Stomach smooth muscle (tissue), 2 donors: Measurements from ENCODE around the gene NUP35.

Source experiments
- H3K27ac ChIP-seq: one replicate; pipeline ENCODE4 v1.7.0; 2013; ENCODE audit warnings: mild to moderate bottlenecking, low read length, inconsistent platforms
- H3K27me3 ChIP-seq, 2 donors: one replicate each; pipeline ENCODE4 v1.7.0; 2013; ENCODE audit warnings: low read length in 2 of 2; ENCODE audit not compliant: insufficient read depth in 2 of 2, control insufficient read depth in 1 of 2
- H3K36me3 ChIP-seq, 2 donors: one replicate each; pipeline ENCODE4 v1.7.0; 2013; ENCODE audit warnings: low read length in 2 of 2; ENCODE audit not compliant: control insufficient read depth in 2 of 2, insufficient read depth in 2 of 2
- H3K4me1 ChIP-seq: one replicate; pipeline ENCODE4 v1.7.0; 2013; ENCODE audit warnings: low read length; ENCODE audit not compliant: control insufficient read depth, insufficient read depth
- H3K4me3 ChIP-seq, 2 donors: one replicate each; pipeline ENCODE4 v1.7.0; 2013; ENCODE audit warnings: low read length in 2 of 2
- H3K9ac ChIP-seq, 2 donors: one replicate each; pipeline ENCODE4 v1.7.0; 2013; ENCODE audit warnings: low read length in 2 of 2, mild to moderate bottlenecking in 1 of 2
- H3K9me3 ChIP-seq, 2 donors: one replicate each; pipeline ENCODE4 v1.7.0; 2013; ENCODE audit warnings: low read length in 2 of 2; ENCODE audit not compliant: control insufficient read depth in 2 of 2
- donor health status: healthy.
- donor health status: Pancreatic carcinoma.

NUP35 gene

GRCh38 chr2:183124222-183124956 lies at the start of gene NUP35:
NUP35 (plus strand) TSS chr2:183124443; CDS start chr2:183124458, 15 bp downstream.
- Histone ChIP-seq H3K9ac (peak within 1 kb of the TSS; percentile 82 to 91), H3K4me3 (peak within 1 kb of the TSS; percentile 88 to 98), H3K36me3 (no peaks in the 10 kb centered on the region), H3K27me3 (no peaks in the 10 kb centered on the region), H3K4me1 (no peaks in the 10 kb centered on the region), H3K27ac (peak within 1 kb of the TSS; percentile 66), H3K9me3 (no peaks in the 10 kb centered on the region)

DNA sequence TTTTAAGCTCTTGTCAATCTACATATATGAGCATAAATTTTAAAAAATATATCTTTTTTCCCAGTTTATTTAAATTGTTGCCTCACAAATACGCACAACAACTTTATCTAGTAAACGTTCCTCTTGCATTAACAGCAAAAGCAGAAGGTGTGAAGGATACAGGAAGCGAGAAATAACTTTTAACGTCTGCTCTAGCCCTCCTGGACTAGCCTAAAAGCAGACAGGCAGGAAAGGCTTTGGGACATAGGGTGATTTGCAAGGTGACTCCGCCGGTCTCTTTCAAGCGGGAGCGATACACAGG lies 46.1 kb upstream of the NUP35 start:
- Histone ChIP-seq H3K4me3 (peak overlapping the region; percentile 82 to 93), H3K9ac (peak overlapping the region; percentile 71 to 94), H3K27ac (peak overlapping the region; percentile 94), H3K27me3 (no peaks in the 10 kb centered on the region), H3K4me1 (peaks cover 4% of the 10 kb centered on the region), H3K9me3 (no peaks in the 10 kb centered on the region), H3K36me3 (no peaks in the 10 kb centered on the region)

DNA sequence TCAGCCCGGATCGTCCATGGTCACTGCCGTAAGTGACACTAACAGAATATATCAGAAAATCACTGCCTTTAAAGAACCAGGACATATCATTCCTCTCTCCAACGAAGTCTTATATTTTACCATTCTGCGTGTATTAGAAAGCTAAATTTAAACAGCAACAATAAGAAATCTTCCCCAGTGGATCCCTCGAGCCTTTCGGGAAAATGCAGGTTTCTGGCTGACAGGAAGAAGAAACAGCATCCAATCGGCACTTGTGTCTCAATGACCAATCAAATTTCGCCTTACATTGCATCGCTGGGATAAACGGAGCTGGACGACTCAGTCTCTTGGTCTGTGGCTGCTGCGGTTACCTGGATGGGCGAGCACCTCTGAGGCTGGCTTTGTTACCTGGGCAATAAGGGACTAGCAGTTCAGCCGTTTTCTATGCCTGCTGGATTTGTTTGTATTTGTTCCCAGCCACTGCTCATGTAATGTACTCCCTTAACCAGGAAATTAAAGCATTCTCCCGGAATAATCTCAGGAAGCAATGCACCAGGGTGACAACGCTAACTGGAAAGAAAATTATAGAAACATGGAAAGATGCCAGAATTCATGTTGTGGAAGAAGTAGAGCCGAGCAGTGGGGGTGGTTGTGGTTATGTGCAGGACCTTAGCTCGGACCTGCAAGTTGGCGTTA lies 45.6 kb upstream of the NUP35 start, which contains the start of gene DUSP19:
TSS of gene DUSP19 (plus strand) at position 284 of the 675 bp plus-strand sequence. CDS start at position 471, 187 bp downstream.
- no peaks in the 10 kb centered on the region for H3K36me3 ChIP-seq
- no peaks in the 10 kb centered on the region for H3K27me3 ChIP-seq
- H3K27ac ChIP-seq: peak within 1 kb of the TSS; percentile 94
- H3K9me3 ChIP-seq: no peaks in the 10 kb centered on the region
- peak within 1 kb of the TSS; percentile 71 to 94 for H3K9ac ChIP-seq
- H3K4me3 ChIP-seq: peak within 1 kb of the TSS; percentile 82 to 93
- peaks cover 4% of the 10 kb centered on the region for H3K4me1 ChIP-seq

GRCh38 chr2:183079139-183079775 lies 45.0 kb upstream of the NUP35 start:
- Histone ChIP-seq H3K9me3 (no peaks in the 10 kb centered on the region), H3K4me3 (peak overlapping the region; percentile 82 to 93), H3K27me3 (no peaks in the 10 kb centered on the region), H3K4me1 (peaks cover 4% of the 10 kb centered on the region), H3K36me3 (no peaks in the 10 kb centered on the region), H3K27ac (peak overlapping the region; percentile 94), H3K9ac (peak overlapping the region; percentile 71 to 94)

DNA sequence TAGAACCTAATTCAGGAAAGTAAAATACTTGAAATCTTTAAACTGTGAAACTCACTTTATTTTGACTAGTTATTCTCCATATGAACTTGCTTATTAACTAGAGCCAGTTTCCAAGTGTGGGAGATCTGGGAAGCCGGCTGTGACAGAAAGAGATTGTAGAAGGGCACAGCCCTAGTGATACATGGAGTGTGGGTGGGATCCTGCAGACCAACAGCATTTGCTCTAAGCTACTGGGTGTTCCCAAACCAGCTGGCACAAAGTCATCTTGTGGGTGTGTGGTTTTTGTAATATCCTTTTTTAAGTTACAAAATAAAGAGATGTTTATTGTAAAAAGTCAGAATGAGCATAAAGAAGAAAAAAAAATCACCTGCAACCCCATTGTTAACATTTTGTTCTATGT lies 42.3 kb upstream of the NUP35 start:
- Histone ChIP-seq H3K4me1 (peaks cover 4% of the 10 kb centered on the region), H3K4me3 (no peak overlapping the region), H3K27ac (no peak overlapping the region), H3K27me3 (no peaks in the 10 kb centered on the region), H3K36me3 (peaks cover 0 to 3% of the 10 kb centered on the region in 2 donors), H3K9me3 (no peaks in the 10 kb centered on the region), H3K9ac (no peak overlapping the region)

DNA sequence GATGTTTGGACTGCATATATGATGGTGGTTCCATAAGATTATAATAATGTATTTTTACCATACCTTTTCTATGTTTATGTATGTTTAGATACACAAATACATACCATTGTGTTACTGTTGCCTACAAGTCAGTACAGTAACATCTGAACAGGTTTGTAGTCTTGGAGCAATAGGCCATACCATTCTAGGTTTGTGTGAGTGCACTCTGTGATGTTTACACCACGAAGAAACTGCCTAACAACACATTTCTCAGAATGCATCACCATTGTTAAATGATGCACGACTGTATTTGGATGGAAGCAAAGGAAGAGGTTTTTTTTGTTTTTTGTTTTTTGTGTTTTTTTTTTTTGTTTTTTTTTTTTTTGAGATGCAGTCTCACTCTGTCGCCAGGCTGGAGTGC lies 36.2 kb upstream of the NUP35 start:
- no peaks in the 10 kb centered on the region for H3K4me1 ChIP-seq
- H3K4me3 ChIP-seq: no peak overlapping the region
- H3K9ac ChIP-seq: no peak overlapping the region
- no peak overlapping the region for H3K27ac ChIP-seq
- H3K27me3 ChIP-seq: no peaks in the 10 kb centered on the region
- peaks cover 0 to 3% of the 10 kb centered on the region in 2 donors for H3K9me3 ChIP-seq
- peaks cover 0 to 3% of the 10 kb centered on the region in 2 donors for H3K36me3 ChIP-seq

GRCh38 chr2:183089192-183089851 lies 34.9 kb upstream of the NUP35 start:
- peaks cover 3% of the 10 kb centered on the region for H3K4me1 ChIP-seq
- no peak overlapping the region for H3K4me3 ChIP-seq

DNA sequence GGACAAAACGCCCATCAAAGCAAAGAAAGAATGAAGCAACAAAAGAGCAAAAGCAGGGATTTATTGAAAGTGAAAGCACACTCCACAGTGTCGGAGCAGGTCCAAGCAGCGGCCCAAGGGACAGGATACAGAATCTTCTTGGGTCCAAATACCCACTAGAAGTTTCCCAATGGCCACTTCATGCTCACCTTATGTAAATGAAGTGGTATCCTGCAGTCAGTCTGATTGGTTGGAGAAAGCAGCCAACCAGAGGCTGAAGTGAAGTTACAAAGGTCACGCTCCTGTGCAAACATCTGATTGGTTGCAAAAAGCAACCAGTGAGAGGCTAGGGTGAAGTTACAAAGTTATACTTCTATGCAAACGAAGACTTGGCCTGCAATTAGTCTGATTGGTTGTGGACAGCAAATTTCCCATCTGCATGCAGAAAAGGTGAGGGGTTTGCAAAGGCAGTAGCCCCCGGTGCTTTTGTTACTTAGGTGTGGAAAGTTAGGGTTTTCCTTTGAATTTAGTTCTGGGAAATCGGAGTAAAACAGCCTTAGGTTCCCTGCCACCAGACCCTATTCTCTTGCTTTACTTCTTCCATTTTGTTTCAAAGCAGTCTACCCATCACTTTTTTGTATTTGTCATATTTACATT lies 32.8 kb upstream of the NUP35 start:
- no peak overlapping the region for H3K9ac ChIP-seq
- no peak overlapping the region for H3K4me3 ChIP-seq
- H3K27me3 ChIP-seq: no peaks in the 10 kb centered on the region
- no peak overlapping the region for H3K27ac ChIP-seq
- H3K9me3 ChIP-seq: peaks cover 0 to 3% of the 10 kb centered on the region in 2 donors
- peaks cover 5% of the 10 kb centered on the region for H3K4me1 ChIP-seq
- H3K36me3 ChIP-seq: peaks cover 0 to 3% of the 10 kb centered on the region in 2 donors

More at GRCh38 chr2:183089192-183089851, 34.9 kb upstream of the NUP35 start:
- Histone ChIP-seq H3K9ac (no peak overlapping the region), H3K9me3 (peaks cover 0 to 3% of the 10 kb centered on the region in 2 donors), H3K27ac (no peak overlapping the region), H3K36me3 (peaks cover 0 to 3% of the 10 kb centered on the region in 2 donors), H3K27me3 (no peaks in the 10 kb centered on the region)

DNA sequence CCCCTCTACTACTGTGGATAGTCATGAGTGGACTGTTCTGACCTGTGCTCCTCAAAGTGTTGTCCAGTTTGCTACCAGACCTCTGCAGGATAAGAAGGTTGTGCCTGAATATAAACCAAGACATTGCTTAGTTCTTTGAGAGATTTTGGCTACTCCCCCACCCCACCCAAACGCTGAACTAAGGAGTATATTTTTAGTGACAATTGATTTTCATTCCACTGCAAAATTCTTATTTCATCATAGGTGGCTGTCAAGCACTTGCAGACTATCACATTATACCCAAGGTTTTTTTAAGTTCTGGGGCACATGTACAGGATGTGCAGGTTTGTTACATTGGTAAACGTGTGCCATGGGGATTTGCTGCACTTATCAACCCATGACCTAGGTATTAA lies 32.3 kb upstream of the NUP35 start:
- Histone ChIP-seq H3K4me1 (peaks cover 5% of the 10 kb centered on the region), H3K4me3 (no peak overlapping the region), H3K27ac (no peak overlapping the region), H3K27me3 (no peaks in the 10 kb centered on the region), H3K9ac (no peak overlapping the region), H3K9me3 (peaks cover 0 to 3% of the 10 kb centered on the region in 2 donors), H3K36me3 (peaks cover 0 to 4% of the 10 kb centered on the region in 2 donors)
